Adipocyte (in vitro differentiated cells): ENCODE results near the gene ZNF106.

ENCODE experiments used
- DNase-seq: peaks from one replicate; pipeline ENCODE4 v3.0.0-alpha.2; 2015; ENCODE audit warnings: low read depth
- H3K27me3 ChIP-seq: replicated peaks from 2 replicates; pipeline ENCODE4 v1.7.0; 2013; ENCODE audit warnings: mild to moderate bottlenecking, low read length, moderate library complexity; ENCODE audit not compliant: control insufficient read depth, insufficient read depth
- H3K36me3 ChIP-seq: 2 replicates; pipeline ENCODE4 v1.7.0; 2013; ENCODE audit warnings: low read length, mild to moderate bottlenecking, moderate library complexity; ENCODE audit not compliant: control insufficient read depth, insufficient read depth, severe bottlenecking
- H3K4me1 ChIP-seq: 2 replicates; pipeline ENCODE4 v1.7.0; 2013; ENCODE audit warnings: mild to moderate bottlenecking, low read length, moderate library complexity; ENCODE audit not compliant: control insufficient read depth, insufficient read depth
- H3K4me3 ChIP-seq: 2 replicates; pipeline ENCODE4 v1.7.0; 2013; ENCODE audit warnings: mild to moderate bottlenecking, low read length, moderate library complexity
- H3K9ac ChIP-seq: 2 replicates; pipeline ENCODE4 v1.7.0; 2013; ENCODE audit warnings: mild to moderate bottlenecking, low read length, moderate library complexity
- H3K9me3 ChIP-seq: 2 replicates; pipeline ENCODE4 v1.7.0; 2013; ENCODE audit warnings: mild to moderate bottlenecking, low read length, moderate library complexity; ENCODE audit not compliant: control insufficient read depth

Gene ZNF106

DNA sequence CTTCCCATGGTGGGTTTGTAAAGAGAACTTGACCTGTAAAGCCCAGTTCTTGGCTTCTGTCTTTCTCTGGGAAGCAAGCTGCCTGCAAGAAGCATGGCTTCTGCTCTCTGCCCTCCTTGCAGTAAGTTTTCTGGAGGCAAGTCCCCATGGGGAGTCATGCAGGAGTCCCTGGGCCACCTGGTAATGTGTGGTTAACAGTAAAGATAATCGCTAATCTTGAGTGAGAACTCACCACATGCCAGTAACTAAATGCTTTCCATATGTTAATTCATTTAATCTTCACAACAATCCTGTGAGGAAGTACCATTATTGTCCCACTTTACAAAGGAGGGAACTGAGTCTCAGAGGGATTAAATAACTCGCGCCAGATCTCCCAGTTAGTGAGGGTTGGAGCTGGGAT lies 127.5 kb downstream of the ZNF106 start:
- DNase-seq = no peak
- H3K27me3 ChIP-seq = no peaks in the 10 kb centered on the region
- H3K36me3 ChIP-seq = peaks cover 4% of the 10 kb centered on the region
- H3K9me3 ChIP-seq = no peaks in the 10 kb centered on the region
- peaks cover 23% of the 10 kb centered on the region for H3K4me1 ChIP-seq
- H3K4me3 ChIP-seq = no peak overlapping the region
- no peak overlapping the region for H3K9ac ChIP-seq
